Naive thymus-derived CD8-positive, alpha-beta T cell (primary cell): ENCODE measurements around the gene ZNF512. TPM values are rescaled to one million over a fixed set of nuclear protein-coding genes. Genes with fewer than 3 reads are reported as not detected.

Source experiments
- ATAC-seq, 2 donors: fragments of 150-1000 bp; cut with Tn5 transposase in 1 of 2; sonication (Bioruptor Pico), chemical (Tn5 transposase) in 1 of 2; 1 replicate in 1 of 2; 2 replicates in 1 of 2; pipeline ENCODE4 v1.10.0; 2021; ENCODE audit warnings: mild to moderate bottlenecking in 2 of 2, moderate library complexity in 2 of 2
- POLR2A ChIA-PET: fragments of 350-600 bp; sonication (Branson Sonifier 250); formaldehyde crosslinking; loops from one replicate; lab custom pipeline; 2021; ENCODE audit warnings: antibody characterized with exemption; lab: Charles Lee
- DNase-seq, 10 donors: peaks; one replicate each; pipeline versions ENCODE4 v3.0.0 to v3.0.0-alpha.2; 2020 to 2022
- H3K27ac Mint-ChIP-seq, 10 donors: one replicate each; pipeline ENCODE4 v1.8.0; 2020 to 2022; ENCODE audit warnings: mild to moderate bottlenecking in 10 of 10, mixed read lengths in 10 of 10, moderate library complexity in 4 of 10, inconsistent platforms in 1 of 10
- H3K27me3 Mint-ChIP-seq, 5 donors: one replicate each; pipeline ENCODE4 v1.8.0; 2021 to 2022; ENCODE audit warnings: mixed read lengths in 5 of 5
- H3K36me3 Mint-ChIP-seq, 3 donors: one replicate each; pipeline ENCODE4 v1.8.0; 2020 to 2022; ENCODE audit warnings: mixed read lengths in 3 of 3, mild to moderate bottlenecking in 2 of 3, inconsistent platforms in 1 of 3
- H3K4me1 Mint-ChIP-seq, 4 donors: one replicate each; pipeline ENCODE4 v1.8.0; 2021 to 2022; ENCODE audit warnings: mixed read lengths in 4 of 4
- H3K4me3 Mint-ChIP-seq, 10 donors: one replicate each; pipeline ENCODE4 v1.8.0; 2020 to 2022; ENCODE audit warnings: mild to moderate bottlenecking in 10 of 10, mixed read lengths in 10 of 10, moderate library complexity in 6 of 10, inconsistent platforms in 1 of 10
- H3K9me3 Mint-ChIP-seq, 9 donors: one replicate each; pipeline ENCODE4 v1.8.0; 2020 to 2022; ENCODE audit warnings: mixed read lengths in 9 of 9, mild to moderate bottlenecking in 3 of 9, inconsistent platforms in 1 of 9, moderate library complexity in 1 of 9
- polyA plus RNA-seq, 3 donors: library from polyadenylated mRNA; unstranded; fragments of 300-500 nt; fragmentation: Illumina TruSeq; gene quantifications; one replicate each; pipeline ENCODE4 v1.2.3, GENCODE V29; 2021
- total RNA-seq, 8 experiments: library from RNA in 2 of 8; stranded (reverse) in 2 of 8; gene quantifications; one replicate each; pipeline ENCODE4 v1.2.3 and lab custom pipeline; 2021 to 2026

ZNF512 gene
- total and polyA plus RNA-seq, 5 experiments from 2014 or later, result 35.3 to 73.5 (median 58.9) TPM

GRCh38 chr2:27647289-27647688 lies 64.4 kb downstream of the ZNF512 start:
- Mint-ChIP-seq H3K4me3 (no peak overlapping the region), H3K27me3 (no peaks in the 10 kb centered on the region), H3K36me3 (peaks cover 4 to 80% (median 19%) of the 10 kb centered on the region in 3 donors), H3K27ac (peak overlapping the region in 3 of 10 donors; percentile 37 to 70 (median 51)), H3K4me1 (no peaks in the 10 kb centered on the region), H3K9me3 (no peaks in the 10 kb centered on the region)
- no peak for DNase-seq
- no peak for ATAC-seq
- POLR2A ChIA-PET, result no interaction called here

DNA sequence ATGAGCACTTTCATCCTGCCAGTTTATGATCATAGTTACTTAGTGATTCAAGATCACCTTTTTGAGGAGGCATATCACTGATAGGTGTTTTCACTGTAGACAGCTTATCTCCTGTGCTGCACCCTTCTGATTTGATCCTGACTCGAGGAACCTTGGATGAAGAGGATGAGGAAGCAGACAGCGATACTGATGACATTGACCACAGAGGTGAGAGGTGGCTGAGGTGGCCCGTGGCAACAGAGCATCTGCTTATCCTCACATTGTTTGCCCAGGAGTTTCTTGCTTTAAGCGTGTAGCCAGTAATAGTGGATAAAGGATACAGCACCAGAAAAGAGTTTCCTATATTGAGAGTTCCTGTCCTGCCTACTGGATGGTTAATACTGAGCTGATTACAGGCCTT lies 64.9 kb downstream of the ZNF512 start:
- ATAC-seq, result no peak
- DNase-seq, result no peak
- peak overlapping the region in 2 of 10 donors; percentile 24 to 87 for H3K27ac Mint-ChIP-seq
- no peaks in the 10 kb centered on the region for H3K9me3 Mint-ChIP-seq
- peaks cover 0 to 4% (median 1%) of the 10 kb centered on the region in 4 donors for H3K4me1 Mint-ChIP-seq
- peaks cover 4 to 80% (median 22%) of the 10 kb centered on the region in 3 donors for H3K36me3 Mint-ChIP-seq
- POLR2A ChIA-PET, result no interaction called here
- H3K27me3 Mint-ChIP-seq, result no peaks in the 10 kb centered on the region
- no peak overlapping the region for H3K4me3 Mint-ChIP-seq

GRCh38 chr2:27651056-27651455 lies 68.2 kb downstream of the ZNF512 start:
- no peak overlapping the region for H3K27ac Mint-ChIP-seq
- no peak for ATAC-seq
- POLR2A ChIA-PET, result interaction anchor here (0.6 kb wide), 2 partner anchors 382 to 1106 kb away, joined by 3 to 4 read pairs; no protein-coding TSS in a partner anchor
- DNase-seq, result no peak
- H3K4me3 Mint-ChIP-seq, result no peak overlapping the region
- H3K4me1 Mint-ChIP-seq, result peaks cover 0 to 13% (median 5%) of the 10 kb centered on the region in 4 donors
- no peaks in the 10 kb centered on the region for H3K9me3 Mint-ChIP-seq
- H3K27me3 Mint-ChIP-seq, result no peaks in the 10 kb centered on the region
- H3K36me3 Mint-ChIP-seq, result peaks cover 4 to 88% (median 37%) of the 10 kb centered on the region in 3 donors

- H3K27me3 Mint-ChIP-seq, result no peaks in the 10 kb centered on the region
- ATAC-seq (no peak), DNase-seq (no peak)
- POLR2A ChIA-PET, result no interaction called here
- H3K4me1 Mint-ChIP-seq, result peaks cover 0 to 13% (median 8%) of the 10 kb centered on the region in 4 donors
- H3K36me3 Mint-ChIP-seq, result peaks cover 4 to 92% (median 37%) of the 10 kb centered on the region in 3 donors
- H3K27ac Mint-ChIP-seq, result peak overlapping the region in 2 of 10 donors; percentile 37 to 54
- no peaks in the 10 kb centered on the region for H3K9me3 Mint-ChIP-seq
- H3K4me3 Mint-ChIP-seq, result peak overlapping the region in 1 of 10 donors; percentile 1
These were observed 69.5 kb downstream of the ZNF512 start for GRCh38 chr2:27652341-27652740.

DNA sequence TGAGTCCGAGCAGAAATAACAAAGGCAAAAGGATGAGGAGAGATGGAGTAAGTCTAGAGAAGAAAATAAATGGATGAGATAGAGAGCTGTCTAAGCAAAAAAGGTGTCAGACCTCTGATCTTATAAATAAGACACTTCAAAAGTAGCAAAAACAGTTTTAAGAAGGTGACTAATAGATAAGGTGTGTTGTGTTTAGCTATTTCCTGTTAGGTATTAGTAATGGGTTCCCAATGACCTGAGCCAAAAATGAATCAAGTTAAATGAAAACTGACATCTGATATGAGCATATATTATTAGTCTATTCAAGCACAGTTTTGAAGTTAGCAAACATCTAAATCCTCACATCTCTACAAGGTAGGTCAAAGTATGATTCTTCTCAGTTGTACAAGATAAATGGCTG lies 69.9 kb downstream of the ZNF512 start:
- Mint-ChIP-seq H3K27ac (peak overlapping the region in 2 of 10 donors; percentile 37 to 54), H3K4me1 (peaks cover 0 to 13% (median 8%) of the 10 kb centered on the region in 4 donors), H3K27me3 (no peaks in the 10 kb centered on the region), H3K9me3 (no peaks in the 10 kb centered on the region), H3K36me3 (peaks cover 4 to 92% (median 35%) of the 10 kb centered on the region in 3 donors), H3K4me3 (peak overlapping the region in 1 of 10 donors; percentile 1)
- DNase-seq, result no peak
- no peak for ATAC-seq
- POLR2A ChIA-PET, result no interaction called here

GRCh38 chr2:27653397-27653796 lies 70.6 kb downstream of the ZNF512 start:
- no peaks in the 10 kb centered on the region for H3K9me3 Mint-ChIP-seq
- no peak for DNase-seq
- no peaks in the 10 kb centered on the region for H3K27me3 Mint-ChIP-seq
- H3K4me3 Mint-ChIP-seq, result no peak overlapping the region
- no peak for ATAC-seq
- peaks cover 0 to 13% (median 8%) of the 10 kb centered on the region in 4 donors for H3K4me1 Mint-ChIP-seq
- peaks cover 4 to 90% (median 32%) of the 10 kb centered on the region in 3 donors for H3K36me3 Mint-ChIP-seq
- POLR2A ChIA-PET, result no interaction called here
- H3K27ac Mint-ChIP-seq, result peak overlapping the region in 4 of 10 donors; percentile 3 to 54 (median 24)

DNA sequence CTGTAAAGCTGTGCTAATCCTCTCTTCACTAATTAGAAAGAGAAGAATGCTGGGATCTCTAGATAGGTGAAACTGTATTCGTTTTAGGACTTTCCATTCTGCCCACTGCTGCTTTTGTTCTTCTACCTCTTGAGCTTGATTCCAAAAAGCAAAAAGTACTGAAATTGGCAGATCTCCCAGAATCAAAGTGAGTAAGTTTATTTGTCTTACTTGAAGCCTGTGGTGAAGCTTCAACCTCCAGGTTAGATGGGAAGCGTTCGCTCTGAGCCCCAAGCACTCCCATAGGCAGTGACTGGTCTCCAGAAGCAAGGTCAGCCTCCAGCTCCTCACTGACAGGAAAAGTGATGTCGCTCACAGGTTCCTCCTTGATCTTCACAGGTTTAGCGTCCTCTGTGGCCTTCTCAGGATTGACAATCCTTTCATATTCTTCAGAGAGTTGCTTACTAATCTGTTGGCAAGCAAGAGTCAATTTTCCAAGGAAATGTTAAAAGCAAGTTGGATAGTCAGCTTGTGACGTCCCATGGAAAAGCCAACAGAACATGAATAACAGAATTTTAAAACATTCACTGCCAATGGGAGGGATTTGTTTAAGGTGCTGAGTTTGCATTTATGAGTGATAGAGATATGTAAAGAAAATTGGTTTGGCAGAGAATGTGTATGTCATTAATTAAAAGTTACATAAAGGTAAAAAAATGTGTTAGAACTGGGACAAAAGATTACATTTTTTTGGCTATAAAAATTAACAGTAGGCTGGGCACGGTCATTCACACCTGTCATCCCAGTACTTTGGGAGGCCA lies 72.5 kb downstream of the ZNF512 start:
- H3K4me3 Mint-ChIP-seq, result no peak overlapping the region
- H3K27me3 Mint-ChIP-seq, result no peaks in the 10 kb centered on the region
- H3K4me1 Mint-ChIP-seq, result peaks cover 11 to 22% (median 15%) of the 10 kb centered on the region in 4 donors
- ATAC-seq (no peak), DNase-seq (no peak)
- POLR2A ChIA-PET, result no interaction called here
- H3K27ac Mint-ChIP-seq, result peak overlapping the region in 1 of 10 donors; percentile 34
- H3K36me3 Mint-ChIP-seq, result peaks cover 0 to 86% (median 31%) of the 10 kb centered on the region in 3 donors
- H3K9me3 Mint-ChIP-seq, result no peaks in the 10 kb centered on the region

DNA sequence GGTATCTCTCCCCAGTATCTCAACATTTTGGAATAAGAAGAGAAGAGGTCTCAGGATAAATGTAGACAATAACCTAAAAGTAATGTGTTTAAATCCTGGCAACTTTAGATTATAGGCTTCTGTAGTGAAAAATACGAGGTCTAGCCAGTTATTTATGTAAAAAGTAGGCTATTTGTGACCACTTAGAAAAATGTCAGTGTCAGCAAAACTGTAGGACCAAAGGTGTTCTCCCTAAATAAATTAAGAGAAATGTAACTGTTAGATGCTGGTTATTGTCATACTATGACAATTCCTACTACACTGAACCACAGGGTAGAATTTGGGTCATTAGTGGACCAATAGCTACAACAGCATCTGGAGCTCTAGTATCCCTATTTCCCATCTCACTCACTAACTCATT lies 78.5 kb downstream of the ZNF512 start:
- Mint-ChIP-seq H3K4me3 (peak overlapping the region in 8 of 10 donors; percentile 69 to 100 (median 98)), H3K27ac (peak overlapping the region in 4 of 10 donors; percentile 6 to 87 (median 38)), H3K9me3 (no peaks in the 10 kb centered on the region), H3K27me3 (no peaks in the 10 kb centered on the region), H3K36me3 (peaks cover 5 to 52% (median 13%) of the 10 kb centered on the region in 3 donors), H3K4me1 (peaks cover 19 to 59% (median 54%) of the 10 kb centered on the region in 4 donors)
- POLR2A ChIA-PET, result no interaction called here
- ATAC-seq (no peak), DNase-seq (no peak)

- peak within 1 kb of the TSS; percentile 93 to 100 (median 99) for H3K4me3 Mint-ChIP-seq
- POLR2A ChIA-PET, result interaction anchor here (0.7 to 1.6 kb wide), 17 partner anchors 10 to 1453 kb away, joined by 3 to 15 read pairs (median 4); partner anchors contain the start of genes CCDC121, GPN1, MPV17 and MRPL33
- H3K9me3 Mint-ChIP-seq, result no peaks in the 10 kb centered on the region
- peaks cover 5 to 51% (median 14%) of the 10 kb centered on the region in 3 donors for H3K36me3 Mint-ChIP-seq
- peaks cover 19 to 61% (median 58%) of the 10 kb centered on the region in 4 donors for H3K4me1 Mint-ChIP-seq
- no peaks in the 10 kb centered on the region for H3K27me3 Mint-ChIP-seq
- peak; percentile 54 to 93 (median 74) for DNase-seq
- ATAC-seq, result peak; percentile 81 to 82
- H3K27ac Mint-ChIP-seq, result peak within 1 kb of the TSS; percentile 98 to 100 (median 100)
These were observed 80.7 kb downstream of the ZNF512 start, which contains the start of the genes SLC4A1AP and SUPT7L for GRCh38 chr2:27663285-27664153. SLC4A1AP (plus strand) TSS chr2:27663889; CDS start chr2:27663915, 26 bp downstream. SUPT7L (minus strand) TSS chr2:27663614; CDS start chr2:27662192, 1,422 bp downstream.

DNA sequence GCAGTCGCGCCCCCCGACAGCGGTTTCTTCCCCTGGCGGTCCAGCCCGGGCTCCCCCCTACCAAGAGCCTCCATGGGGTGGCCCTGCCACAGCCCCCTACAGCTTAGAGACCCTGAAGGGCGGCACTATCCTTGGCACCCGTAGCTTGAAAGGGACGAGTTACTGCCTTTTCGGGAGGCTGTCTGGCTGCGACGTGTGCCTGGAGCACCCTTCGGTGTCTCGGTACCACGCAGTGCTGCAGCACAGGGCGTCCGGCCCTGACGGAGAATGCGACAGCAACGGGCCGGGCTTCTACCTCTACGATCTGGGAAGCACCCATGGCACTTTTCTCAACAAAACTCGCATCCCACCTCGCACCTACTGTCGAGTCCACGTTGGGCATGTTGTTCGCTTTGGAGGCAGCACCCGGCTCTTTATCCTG lies 81.3 kb downstream of the ZNF512 start:
- POLR2A ChIA-PET, result interaction anchor here (0.8 to 1.6 kb wide), 11 partner anchors 16 to 1452 kb away, joined by 3 to 15 read pairs (median 5); partner anchors contain the start of genes CCDC121, GPN1, MRPL33 and NRBP1
- ATAC-seq (peak in 1 of 2 donors; percentile 29), DNase-seq (no peak)
- H3K9me3 Mint-ChIP-seq, result no peaks in the 10 kb centered on the region
- peaks cover 5 to 53% (median 20%) of the 10 kb centered on the region in 3 donors for H3K36me3 Mint-ChIP-seq
- H3K4me3 Mint-ChIP-seq, result peak overlapping the region; percentile 93 to 100 (median 99)
- peak overlapping the region; percentile 98 to 100 (median 100) for H3K27ac Mint-ChIP-seq
- peaks cover 19 to 61% (median 54%) of the 10 kb centered on the region in 4 donors for H3K4me1 Mint-ChIP-seq
- no peaks in the 10 kb centered on the region for H3K27me3 Mint-ChIP-seq

- Mint-ChIP-seq H3K4me3 (peak overlapping the region; percentile 93 to 100 (median 99)), H3K4me1 (peaks cover 16 to 57% (median 49%) of the 10 kb centered on the region in 4 donors), H3K27me3 (no peaks in the 10 kb centered on the region), H3K27ac (peak overlapping the region in 9 of 10 donors; percentile 98 to 100 (median 100)), H3K9me3 (no peaks in the 10 kb centered on the region), H3K36me3 (peaks cover 5 to 52% (median 16%) of the 10 kb centered on the region in 3 donors)
- ATAC-seq, result no peak
- DNase-seq, result no peak
- POLR2A ChIA-PET, result interaction anchor here (1.2 to 1.6 kb wide), 3 partner anchors 19 to 1452 kb away, joined by 3 to 8 read pairs (median 5); no protein-coding TSS in a partner anchor
These were observed 82.0 kb downstream of the ZNF512 start for GRCh38 chr2:27664622-27665363.
